HUES6 (cell line): ENCODE data around the gene GIGYF2.
"Not testable (repeated sequence)": the region's sequence is repeated elsewhere in the genome, so short reads cannot be mapped to it uniquely, and the experiment has no call there.

Experiments used
- H3K27ac ChIP-seq: 2 replicates; pipeline ENCODE4 v1.7.0; 2013; ENCODE audit warnings: low read depth, mild to moderate bottlenecking, low read length, inconsistent platforms
- H3K27me3 ChIP-seq: 2 replicates; pipeline ENCODE4 v1.6.1; 2013; ENCODE audit warnings: low read length; ENCODE audit not compliant: control insufficient read depth, insufficient read depth
- H3K36me3 ChIP-seq: 2 replicates; pipeline ENCODE4 v1.6.1; 2013; ENCODE audit warnings: low read length; ENCODE audit not compliant: control insufficient read depth, insufficient read depth
- H3K4me1 ChIP-seq: 2 replicates; pipeline ENCODE4 v1.6.1; 2013; ENCODE audit warnings: low read length; ENCODE audit not compliant: control insufficient read depth, insufficient read depth
- H3K4me3 ChIP-seq: 2 replicates; pipeline ENCODE4 v1.5.1; 2013; ENCODE audit warnings: low read depth, low read length
- H3K9ac ChIP-seq: one replicate; pipeline ENCODE4 v1.6.1; 2013; ENCODE audit warnings: mild to moderate bottlenecking, low read length
- H3K9me3 ChIP-seq: 2 replicates; pipeline ENCODE4 v1.6.1; 2013; ENCODE audit warnings: low read depth, low read length; ENCODE audit not compliant: control insufficient read depth, insufficient read depth

Gene GIGYF2

DNA sequence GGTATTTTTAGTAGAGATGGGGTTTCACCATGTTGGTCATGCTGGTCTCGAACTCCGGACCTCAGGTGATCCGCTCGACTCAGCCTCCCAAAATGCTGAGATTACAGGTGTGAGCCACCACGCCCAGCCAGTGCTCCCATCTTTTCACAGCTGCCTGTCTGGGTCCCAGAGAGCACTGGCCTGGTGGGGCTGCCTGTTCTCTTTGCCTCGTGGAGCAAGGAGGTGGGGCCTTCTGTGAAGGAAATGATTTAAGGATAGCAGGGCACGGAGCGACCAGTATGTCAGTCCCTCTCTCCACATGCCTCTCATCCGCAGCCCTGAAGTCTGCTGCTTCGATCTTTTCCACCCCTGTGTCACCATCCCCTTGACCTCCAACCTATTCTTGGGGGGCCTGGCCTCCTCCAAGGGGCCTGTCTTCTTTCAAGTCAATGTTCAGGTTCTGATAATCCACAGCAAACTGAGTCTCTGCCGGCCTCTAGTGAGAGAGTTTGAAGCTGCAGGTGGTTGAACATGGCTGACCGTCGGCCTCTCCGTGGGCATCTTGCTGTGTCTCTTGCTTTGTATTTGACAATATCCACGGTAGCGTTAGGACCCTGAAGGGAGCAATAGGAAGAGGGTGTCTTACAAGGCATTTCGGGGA lies 28.2 kb upstream of the GIGYF2 start:
- Histone ChIP-seq H3K4me3 (no peak overlapping the region), H3K9me3 (no peaks in the 10 kb centered on the region), H3K27ac (no peak overlapping the region), H3K9ac (no peak overlapping the region), H3K36me3 (no peaks in the 10 kb centered on the region), H3K4me1 (no peaks in the 10 kb centered on the region), H3K27me3 (no peaks in the 10 kb centered on the region)

DNA sequence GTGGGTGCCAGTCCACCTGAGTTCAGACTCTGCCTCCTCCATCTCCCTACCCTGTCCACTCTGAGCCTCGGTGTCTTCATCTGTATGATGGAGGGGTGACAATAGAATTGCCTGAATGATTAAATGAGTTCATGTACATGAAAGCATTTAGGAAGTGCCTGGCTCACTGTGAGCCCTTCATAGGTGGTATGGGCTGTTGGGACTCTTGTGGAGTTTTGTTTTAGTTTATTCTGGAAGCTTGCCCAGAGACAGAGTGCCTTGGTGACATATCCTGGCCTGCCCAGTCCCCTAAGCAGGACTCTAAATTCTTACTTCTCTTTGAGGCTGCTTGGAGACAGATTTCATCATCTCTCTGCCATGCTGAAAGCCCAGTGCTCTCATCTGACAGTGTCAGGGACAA lies 24.5 kb upstream of the GIGYF2 start:
- no peak overlapping the region for H3K27ac ChIP-seq
- H3K4me3 ChIP-seq: no peak overlapping the region
- no peaks in the 10 kb centered on the region for H3K4me1 ChIP-seq
- H3K27me3 ChIP-seq: no peaks in the 10 kb centered on the region
- H3K9ac ChIP-seq: no peak overlapping the region
- H3K36me3 ChIP-seq: no peaks in the 10 kb centered on the region
- no peaks in the 10 kb centered on the region for H3K9me3 ChIP-seq

DNA sequence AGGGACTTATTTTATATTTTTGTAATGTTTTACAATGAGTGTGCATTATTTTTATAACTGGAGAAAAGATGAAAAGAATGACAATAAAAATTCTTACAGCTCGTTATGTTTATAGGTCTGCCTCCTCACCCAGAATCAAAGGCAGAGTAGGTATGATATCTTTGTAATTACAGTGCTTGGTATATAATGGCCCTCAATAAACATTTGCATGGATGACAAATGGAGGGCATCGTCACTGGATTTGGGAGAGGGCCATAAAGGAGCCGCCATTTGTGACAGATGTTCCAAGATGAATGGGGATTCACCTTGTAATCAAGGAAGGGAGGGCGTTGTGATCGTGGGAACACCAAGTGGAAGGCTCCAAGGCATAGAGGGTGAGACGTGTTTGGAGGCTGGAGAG lies 22.6 kb upstream of the GIGYF2 start:
- Histone ChIP-seq H3K9me3 (no peaks in the 10 kb centered on the region), H3K4me3 (no peak overlapping the region), H3K9ac (no peak overlapping the region), H3K27ac (no peak overlapping the region), H3K4me1 (no peaks in the 10 kb centered on the region), H3K27me3 (no peaks in the 10 kb centered on the region), H3K36me3 (no peaks in the 10 kb centered on the region)

GRCh38 chr2:232675381-232675780 lies 21.8 kb upstream of the GIGYF2 start:
- Histone ChIP-seq H3K4me1 (no peaks in the 10 kb centered on the region), H3K36me3 (no peaks in the 10 kb centered on the region), H3K9ac (no peak overlapping the region), H3K27ac (no peak overlapping the region), H3K4me3 (no peak overlapping the region), H3K9me3 (no peaks in the 10 kb centered on the region), H3K27me3 (no peaks in the 10 kb centered on the region)

DNA sequence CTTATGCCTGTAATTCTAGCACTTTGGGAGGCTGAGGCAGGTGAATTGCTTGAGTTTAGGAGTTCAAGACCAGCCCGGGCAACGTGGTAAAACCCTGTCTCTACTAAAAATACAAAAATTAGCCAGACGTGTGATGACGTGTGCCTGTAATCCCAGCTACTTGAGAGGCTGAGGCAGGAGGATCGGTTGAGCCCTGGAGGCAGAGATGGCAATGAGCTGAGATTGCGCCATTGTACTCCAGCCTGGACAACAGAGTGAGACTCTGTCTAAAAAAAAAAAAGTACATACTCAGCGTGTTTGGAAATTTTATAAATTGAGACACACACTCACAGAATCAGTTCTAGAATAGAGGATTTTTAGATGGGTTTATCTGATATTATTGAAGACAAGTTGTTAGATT lies 17.1 kb upstream of the GIGYF2 start:
- Histone ChIP-seq H3K36me3 (no peaks in the 10 kb centered on the region), H3K27ac (no peak overlapping the region), H3K9me3 (no peaks in the 10 kb centered on the region), H3K27me3 (no peaks in the 10 kb centered on the region), H3K4me3 (no peak overlapping the region), H3K4me1 (no peaks in the 10 kb centered on the region), H3K9ac (no peak overlapping the region)

GRCh38 chr2:232681527-232681926 lies 15.6 kb upstream of the GIGYF2 start:
- Histone ChIP-seq H3K27ac (no peak overlapping the region), H3K9me3 (no peaks in the 10 kb centered on the region), H3K4me1 (no peaks in the 10 kb centered on the region), H3K9ac (no peak overlapping the region), H3K27me3 (no peaks in the 10 kb centered on the region), H3K4me3 (no peak overlapping the region), H3K36me3 (no peaks in the 10 kb centered on the region)

GRCh38 chr2:232683368-232683767 lies 13.8 kb upstream of the GIGYF2 start:
- Histone ChIP-seq H3K9ac (no peak overlapping the region), H3K36me3 (no peaks in the 10 kb centered on the region), H3K4me1 (no peaks in the 10 kb centered on the region), H3K27ac (no peak overlapping the region), H3K27me3 (no peaks in the 10 kb centered on the region), H3K4me3 (no peak overlapping the region), H3K9me3 (no peaks in the 10 kb centered on the region)

DNA sequence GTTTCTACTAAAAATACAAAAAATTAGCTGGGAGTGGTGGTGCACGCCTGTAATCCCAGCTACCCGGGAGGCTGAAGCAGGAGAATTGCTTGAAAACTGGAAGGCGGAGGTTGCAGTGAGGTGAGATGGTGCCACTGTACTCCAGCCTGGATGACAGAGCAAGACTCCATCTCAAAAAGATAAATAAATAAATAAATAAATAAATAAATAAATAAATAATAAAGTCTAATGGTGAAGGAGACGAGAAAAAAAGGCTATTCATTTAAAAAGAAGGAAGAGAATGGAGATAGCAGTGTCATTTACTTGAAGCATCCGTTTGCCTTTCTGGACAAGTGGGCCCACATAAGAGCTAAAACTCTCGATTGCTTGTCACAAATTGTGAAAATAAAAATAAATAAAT lies 11.7 kb upstream of the GIGYF2 start:
- H3K9ac ChIP-seq, H3K36me3 ChIP-seq, H3K4me3 ChIP-seq, H3K27me3 ChIP-seq, H3K9me3 ChIP-seq, H3K27ac ChIP-seq, H3K4me1 ChIP-seq: not testable (repeated sequence)

GRCh38 chr2:232687382-232688160 lies 9.6 kb upstream of the GIGYF2 start:
- H3K9me3 ChIP-seq: no peaks in the 10 kb centered on the region
- H3K4me3 ChIP-seq: no peak overlapping the region
- H3K36me3 ChIP-seq: no peaks in the 10 kb centered on the region
- H3K27ac ChIP-seq: no peak overlapping the region
- no peaks in the 10 kb centered on the region for H3K4me1 ChIP-seq
- no peaks in the 10 kb centered on the region for H3K27me3 ChIP-seq
- no peak overlapping the region for H3K9ac ChIP-seq

DNA sequence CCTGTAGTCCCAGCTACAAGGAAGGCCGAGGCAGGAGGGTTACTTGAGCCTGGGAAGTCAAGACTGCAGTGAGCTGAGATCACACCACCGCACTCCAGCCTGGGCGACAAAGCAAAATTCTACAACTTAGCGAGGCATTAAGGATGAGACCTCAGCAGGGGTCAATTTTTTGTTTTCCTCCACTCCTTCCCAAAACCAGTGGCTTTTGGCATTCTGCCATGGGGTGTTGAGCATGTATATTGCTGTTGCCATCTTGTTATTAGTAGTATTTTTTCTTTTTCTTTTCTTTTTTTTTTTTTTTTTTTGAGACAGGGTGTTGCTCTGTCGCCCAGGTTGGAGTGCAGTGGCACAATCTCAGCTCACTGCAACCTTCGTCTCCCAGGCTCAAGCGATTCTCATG lies 8.9 kb upstream of the GIGYF2 start:
- H3K4me1 ChIP-seq: no peaks in the 10 kb centered on the region
- no peak overlapping the region for H3K9ac ChIP-seq
- no peak overlapping the region for H3K4me3 ChIP-seq
- H3K27me3 ChIP-seq: no peaks in the 10 kb centered on the region
- H3K36me3 ChIP-seq: no peaks in the 10 kb centered on the region
- H3K27ac ChIP-seq: no peak overlapping the region
- no peaks in the 10 kb centered on the region for H3K9me3 ChIP-seq

- Histone ChIP-seq H3K27ac (no peak overlapping the region), H3K4me1 (no peaks in the 10 kb centered on the region), H3K4me3 (no peak overlapping the region), H3K36me3 (no peaks in the 10 kb centered on the region), H3K9ac (no peak overlapping the region), H3K9me3 (no peaks in the 10 kb centered on the region), H3K27me3 (no peaks in the 10 kb centered on the region)
These were observed 7.8 kb upstream of the GIGYF2 start for GRCh38 chr2:232689152-232689910.
